CD1c-positive myeloid dendritic cell (primary cell): Measurements from ENCODE around the gene OSTC.

Source experiments
- DNase-seq: peaks from one replicate; pipeline ENCODE4 v3.0.0-alpha.2; 2016; ENCODE audit errors: extremely low spot score

OSTC gene

GRCh38 chr4:108716340-108716739, 65.9 kb downstream of the OSTC start:
- no peak for DNase-seq

- no peak for DNase-seq
Observed at GRCh38 chr4:108717386-108717785, 67.0 kb downstream of the OSTC start.
